CD4-positive, CD25-positive, alpha-beta regulatory T cell (primary cell): ENCODE data around the gene PPM1H. TPM values are rescaled to one million over a fixed set of nuclear protein-coding genes. Genes with fewer than 3 reads are reported as not detected.

ENCODE experiments used
- ATAC-seq, 2 donors: fragments of 150-1000 bp; cut with Tn5 transposase; one replicate each; pipeline ENCODE4 v1.10.0; 2021; ENCODE audit warnings: low read depth in 2 of 2, moderate number of reproducible peaks in 2 of 2, moderate library complexity in 1 of 2
- DNase-seq, 3 donors: peaks; one replicate each; pipeline versions ENCODE4 v3.0.0 to v3.0.0-alpha.2; 2012 to 2022; ENCODE audit warnings: mixed read lengths in 1 of 3
- H3K27ac ChIP-seq: one replicate; pipeline ENCODE4 v1.7.0; 2013; ENCODE audit warnings: mild to moderate bottlenecking, low read length; ENCODE audit not compliant: insufficient read depth, poor library complexity, severe bottlenecking
- H3K27me3 ChIP-seq: one replicate; pipeline ENCODE4 v1.7.0; 2013; ENCODE audit warnings: low read length; ENCODE audit not compliant: control insufficient read depth, insufficient read depth
- H3K36me3 ChIP-seq: one replicate; pipeline ENCODE4 v1.7.0; 2013; ENCODE audit warnings: mild to moderate bottlenecking, low read length, moderate library complexity; ENCODE audit not compliant: control insufficient read depth, insufficient read depth
- H3K4me1 ChIP-seq: 2 replicates; pipeline ENCODE4 v1.7.0; 2013; ENCODE audit warnings: mild to moderate bottlenecking, low read length; ENCODE audit not compliant: insufficient read depth, control insufficient read depth, poor library complexity, severe bottlenecking
- H3K4me3 ChIP-seq: one replicate; pipeline ENCODE4 v1.7.0; 2013; ENCODE audit warnings: low read depth, mild to moderate bottlenecking, low read length, moderate library complexity
- H3K9me3 ChIP-seq, 2 experiments: 1 replicate in 1 of 2; 2 replicates in 1 of 2; pipeline ENCODE4 v1.7.0; 2013; ENCODE audit warnings: low read length in 2 of 2, mild to moderate bottlenecking in 1 of 2, moderate library complexity in 1 of 2; ENCODE audit not compliant: control insufficient read depth in 2 of 2
- H3K27ac Mint-ChIP-seq, 3 donors: one replicate each; pipeline ENCODE4 v1.8.0; 2020 to 2022; ENCODE audit warnings: mild to moderate bottlenecking in 3 of 3, mixed read lengths in 3 of 3, moderate library complexity in 2 of 3
- H3K27me3 Mint-ChIP-seq: one replicate; pipeline ENCODE4 v1.8.0; 2022; ENCODE audit warnings: mild to moderate bottlenecking, mixed read lengths
- H3K36me3 Mint-ChIP-seq: one replicate; pipeline ENCODE4 v1.8.0; 2020; ENCODE audit warnings: mixed read lengths
- H3K4me1 Mint-ChIP-seq, 4 donors: one replicate each; pipeline ENCODE4 v1.8.0; 2020 to 2022; ENCODE audit warnings: mixed read lengths in 4 of 4, mild to moderate bottlenecking in 1 of 4
- H3K4me3 Mint-ChIP-seq, 4 donors: one replicate each; pipeline ENCODE4 v1.8.0; 2020 to 2022; ENCODE audit warnings: mild to moderate bottlenecking in 4 of 4, mixed read lengths in 4 of 4, moderate library complexity in 3 of 4
- H3K9me3 Mint-ChIP-seq, 7 donors: one replicate each; pipeline ENCODE4 v1.8.0; 2020 to 2022; ENCODE audit warnings: mixed read lengths in 7 of 7, mild to moderate bottlenecking in 3 of 7, moderate library complexity in 2 of 7
- polyA plus RNA-seq, 4 donors: library from polyadenylated mRNA; unstranded; fragments of 300-500 nt; fragmentation: Illumina TruSeq; gene quantifications; one replicate each; pipeline ENCODE4 v1.2.3, GENCODE V29; 2021
- total RNA-seq: library from RNA; stranded (reverse); gene quantifications from one replicate; pipeline ENCODE4 v1.2.3, GENCODE V29; 2022

PPM1H gene
- total and polyA plus RNA-seq, 5 donors from 2014 or later: 0.03 to 0.99 TPM; not detected in 3

DNA sequence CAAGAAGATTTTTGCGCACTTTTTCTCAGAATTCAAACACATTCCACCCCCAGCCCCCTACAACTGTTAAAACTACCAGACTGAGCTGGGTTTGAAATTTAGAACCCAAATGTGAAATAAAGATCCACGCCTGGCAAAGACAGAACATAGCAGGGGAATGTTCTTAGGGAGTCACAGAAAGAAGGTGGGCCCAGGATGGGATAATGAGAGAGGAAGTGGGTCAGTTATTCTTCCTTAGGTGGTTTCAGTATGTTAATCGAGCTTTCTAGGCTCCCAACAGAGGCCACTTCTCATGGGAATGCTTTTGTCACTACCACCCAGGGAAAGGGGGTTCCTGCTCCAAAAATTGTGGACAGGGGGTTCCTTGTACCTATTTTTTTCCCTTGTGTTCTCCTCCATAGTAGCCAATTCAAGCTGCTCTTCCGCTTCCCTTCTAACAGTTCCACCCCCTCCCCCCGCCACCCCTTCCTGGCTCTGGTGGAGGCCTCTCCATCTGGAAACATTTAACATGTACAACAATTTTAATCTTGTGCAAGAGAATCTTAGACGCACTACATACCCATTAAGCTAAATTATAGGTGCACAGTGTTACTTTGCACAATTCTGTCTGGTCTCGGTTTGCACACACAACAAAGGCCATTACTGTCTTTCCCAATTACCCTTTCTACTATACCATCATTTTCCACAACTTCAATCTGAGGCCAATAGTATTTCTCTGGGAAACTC is 250.2 kb downstream of the PPM1H start:
- Mint-ChIP-seq H3K9me3 (peaks cover 0 to 7% (median 0%) of the 10 kb centered on the region in 7 donors), H3K4me3 (no peak overlapping the region)
- H3K27me3 ChIP-seq: peaks cover 3% of the 10 kb centered on the region

DNA sequence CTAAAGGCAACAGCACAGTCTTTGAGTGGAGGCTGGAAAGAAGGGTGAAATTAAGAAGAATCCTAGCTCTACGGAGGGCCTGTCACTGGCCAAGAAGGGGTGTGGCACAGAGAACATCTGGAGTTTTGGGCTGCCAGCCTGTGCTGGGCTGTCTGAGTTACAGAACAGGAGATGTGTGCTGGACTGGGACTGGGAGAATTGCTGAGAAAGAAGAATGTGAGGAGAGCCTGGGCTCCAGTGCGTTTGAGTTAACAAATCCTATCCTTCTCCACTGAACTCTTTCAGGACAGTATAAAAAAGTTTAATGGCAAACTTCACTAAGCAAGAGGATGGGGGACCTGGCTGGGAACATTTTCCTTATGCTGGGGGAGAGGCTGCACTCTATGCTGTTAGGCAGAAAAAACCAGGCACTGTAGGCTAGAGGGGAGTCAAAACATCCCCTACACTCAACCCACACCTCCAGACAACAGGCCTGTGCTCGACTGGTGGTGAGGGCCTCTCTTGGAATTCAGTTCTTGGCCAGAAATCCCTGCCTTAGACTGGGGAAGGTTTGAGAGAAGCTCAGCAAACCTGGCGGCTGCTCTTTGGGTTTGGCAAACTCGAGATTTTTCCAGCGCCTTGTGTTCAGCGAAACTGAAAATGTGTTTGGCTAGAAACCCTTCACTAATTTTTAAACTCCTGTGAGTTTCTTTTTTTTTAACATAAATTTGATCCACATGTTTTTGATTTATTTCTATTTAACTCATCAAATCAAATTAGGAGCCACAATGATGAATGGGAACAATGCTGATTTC is 251.0 kb downstream of the PPM1H start:
- Mint-ChIP-seq H3K4me1 (no peaks in the 10 kb centered on the region), H3K27me3 (peaks cover 42% of the 10 kb centered on the region), H3K27ac (no peak overlapping the region), H3K9me3 (peaks cover 0 to 7% (median 0%) of the 10 kb centered on the region in 7 donors), H3K4me3 (no peak overlapping the region), H3K36me3 (no peaks in the 10 kb centered on the region)
- ATAC-seq (no peak), DNase-seq (no peak)
- H3K36me3 ChIP-seq: no peaks in the 10 kb centered on the region
- no peaks in the 10 kb centered on the region for H3K4me1 ChIP-seq
- H3K9me3 ChIP-seq: no peaks in the 10 kb centered on the region
- H3K4me3 ChIP-seq: no peak overlapping the region
- H3K27ac ChIP-seq: no peak overlapping the region
- peaks cover 3% of the 10 kb centered on the region for H3K27me3 ChIP-seq

More for the DNA sequence above, 250.2 kb downstream of the PPM1H start:
- no peaks in the 10 kb centered on the region for H3K9me3 ChIP-seq
- no peaks in the 10 kb centered on the region for H3K36me3 ChIP-seq
- DNase-seq (no peak), ATAC-seq (no peak)
- H3K4me3 ChIP-seq: no peak overlapping the region
- no peaks in the 10 kb centered on the region for H3K4me1 Mint-ChIP-seq
- no peak overlapping the region for H3K27ac Mint-ChIP-seq
- H3K27me3 Mint-ChIP-seq: peaks cover 46% of the 10 kb centered on the region
- no peak overlapping the region for H3K27ac ChIP-seq
- no peaks in the 10 kb centered on the region for H3K4me1 ChIP-seq
- no peaks in the 10 kb centered on the region for H3K36me3 Mint-ChIP-seq

DNA sequence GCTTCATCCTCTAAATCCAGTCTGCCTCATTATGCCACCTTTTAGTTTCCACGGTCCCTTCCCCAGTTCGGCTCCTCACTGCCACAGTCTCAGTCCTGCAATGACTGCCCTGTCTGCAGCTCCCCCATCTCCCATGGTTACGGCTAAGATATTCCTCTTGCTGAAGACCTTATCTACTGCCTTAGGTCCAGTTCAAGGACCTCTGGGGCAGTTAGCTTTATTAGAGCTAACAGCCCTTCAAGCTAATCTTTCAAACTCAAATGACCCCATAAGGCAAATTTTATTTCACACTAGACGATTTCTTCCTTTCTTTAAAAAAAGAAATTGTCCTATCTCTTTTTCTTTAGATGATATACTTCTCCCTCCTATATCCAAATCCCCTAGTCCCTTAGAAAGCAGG is 253.6 kb downstream of the PPM1H start:
- Mint-ChIP-seq H3K36me3 (no peaks in the 10 kb centered on the region), H3K4me3 (no peak overlapping the region), H3K27me3 (peaks cover 29% of the 10 kb centered on the region), H3K27ac (no peak overlapping the region), H3K9me3 (peaks cover 0 to 7% (median 2%) of the 10 kb centered on the region in 7 donors), H3K4me1 (no peaks in the 10 kb centered on the region)
- Histone ChIP-seq H3K27ac (no peak overlapping the region), H3K4me1 (no peaks in the 10 kb centered on the region), H3K4me3 (no peak overlapping the region), H3K9me3 (no peaks in the 10 kb centered on the region), H3K27me3 (peaks cover 3% of the 10 kb centered on the region), H3K36me3 (no peaks in the 10 kb centered on the region)
- ATAC-seq (no peak), DNase-seq (no peak)

DNA sequence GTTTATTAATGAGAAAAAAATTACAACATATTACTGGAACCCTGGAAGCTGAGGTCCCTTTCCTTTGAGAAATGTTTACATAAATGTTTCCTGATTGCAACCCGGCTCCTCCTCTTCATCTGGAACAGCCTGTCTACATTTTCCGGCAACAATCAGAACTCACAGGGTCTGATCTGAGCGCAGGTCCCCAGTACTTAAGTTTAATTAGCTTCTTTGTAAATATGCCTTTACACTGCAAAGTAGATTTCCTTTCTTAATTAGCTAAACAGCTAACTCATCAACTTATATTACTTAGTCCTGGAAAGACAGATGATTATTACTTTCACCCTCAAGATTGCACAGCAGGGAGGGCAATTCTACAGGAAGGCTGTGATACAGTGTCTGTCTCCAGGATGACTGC is 255.3 kb downstream of the PPM1H start:
- Histone ChIP-seq H3K4me1 (no peaks in the 10 kb centered on the region), H3K9me3 (no peaks in the 10 kb centered on the region), H3K4me3 (no peak overlapping the region), H3K27ac (no peak overlapping the region), H3K36me3 (no peaks in the 10 kb centered on the region), H3K27me3 (peaks cover 3% of the 10 kb centered on the region)
- no peaks in the 10 kb centered on the region for H3K36me3 Mint-ChIP-seq
- no peak overlapping the region for H3K27ac Mint-ChIP-seq
- no peak for ATAC-seq
- no peak overlapping the region for H3K4me3 Mint-ChIP-seq
- H3K27me3 Mint-ChIP-seq: peaks cover 22% of the 10 kb centered on the region
- peaks cover 0 to 5% (median 2%) of the 10 kb centered on the region in 7 donors for H3K9me3 Mint-ChIP-seq
- no peak for DNase-seq
- H3K4me1 Mint-ChIP-seq: no peaks in the 10 kb centered on the region

DNA sequence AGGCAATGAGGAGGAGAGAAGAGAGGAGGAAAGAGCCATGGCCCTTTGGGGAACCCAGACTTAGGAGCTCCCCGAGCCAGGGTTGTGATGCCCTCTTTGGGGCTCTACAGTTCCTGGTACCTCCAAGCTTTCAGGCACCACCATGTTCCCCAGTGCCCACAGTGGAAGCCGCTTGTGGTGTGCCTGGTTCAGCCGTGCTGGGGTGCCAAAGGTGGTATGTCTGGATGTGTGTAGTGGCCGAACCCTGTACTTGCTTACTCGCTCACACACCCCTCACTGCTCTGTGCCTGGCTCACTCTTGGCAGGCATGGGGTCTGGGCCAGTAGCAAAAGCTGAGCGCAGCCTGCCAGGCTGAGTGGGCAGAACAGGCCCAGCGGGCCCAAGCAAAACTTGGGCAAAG is 257.6 kb downstream of the PPM1H start:
- Mint-ChIP-seq H3K4me1 (no peaks in the 10 kb centered on the region), H3K4me3 (no peak overlapping the region), H3K27ac (no peak overlapping the region), H3K36me3 (no peaks in the 10 kb centered on the region), H3K9me3 (peaks cover 0 to 5% (median 2%) of the 10 kb centered on the region in 7 donors), H3K27me3 (peaks cover 18% of the 10 kb centered on the region)
- H3K36me3 ChIP-seq: no peaks in the 10 kb centered on the region
- peaks cover 3% of the 10 kb centered on the region for H3K27me3 ChIP-seq
- no peak overlapping the region for H3K4me3 ChIP-seq
- no peaks in the 10 kb centered on the region for H3K4me1 ChIP-seq
- DNase-seq: no peak
- no peaks in the 10 kb centered on the region for H3K9me3 ChIP-seq
- no peak for ATAC-seq
- H3K27ac ChIP-seq: no peak overlapping the region

DNA sequence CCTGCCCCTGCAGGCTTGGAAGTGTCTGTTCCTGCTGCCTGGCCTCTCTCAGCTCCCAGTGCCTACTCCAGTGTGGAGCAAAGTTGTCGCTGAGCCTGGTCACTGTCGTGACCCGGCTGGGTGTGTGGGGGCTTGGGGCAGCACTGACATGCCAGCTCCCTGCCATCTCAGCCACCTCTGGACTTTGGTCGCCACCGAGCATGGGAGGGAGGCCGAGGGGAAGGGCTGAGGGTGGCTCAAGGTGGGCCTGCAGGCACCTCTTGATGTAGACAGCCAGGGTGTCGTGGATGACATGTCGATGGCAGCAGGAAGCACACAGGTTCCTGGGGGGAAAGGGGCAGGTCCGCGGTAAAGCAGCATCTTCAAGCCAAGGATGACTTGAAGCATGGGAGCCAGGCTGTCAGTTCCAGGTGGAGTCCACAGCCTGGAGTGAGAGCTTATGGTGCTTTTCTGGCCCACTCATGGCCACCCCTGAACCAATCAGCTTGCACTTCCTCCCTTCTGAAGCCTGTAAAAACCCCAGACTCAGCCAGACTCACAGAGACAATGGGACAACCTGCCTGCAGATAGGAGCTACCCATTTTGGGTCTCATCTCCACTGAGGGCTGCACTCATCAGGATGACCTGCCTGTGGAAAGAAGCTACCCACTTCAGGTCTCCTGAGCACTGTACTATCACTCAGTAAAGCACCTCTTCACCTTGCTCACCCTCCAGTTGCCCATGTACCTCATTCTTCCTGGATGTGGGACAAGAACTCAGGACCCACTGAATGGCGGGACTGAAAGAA is 258.2 kb downstream of the PPM1H start:
- Histone ChIP-seq H3K9me3 (no peaks in the 10 kb centered on the region), H3K4me3 (no peak overlapping the region), H3K27ac (no peak overlapping the region), H3K27me3 (peaks cover 4% of the 10 kb centered on the region), H3K36me3 (no peaks in the 10 kb centered on the region), H3K4me1 (no peaks in the 10 kb centered on the region)
- H3K4me3 Mint-ChIP-seq: no peak overlapping the region
- no peak overlapping the region for H3K27ac Mint-ChIP-seq
- no peaks in the 10 kb centered on the region for H3K4me1 Mint-ChIP-seq
- peaks cover 0 to 5% (median 2%) of the 10 kb centered on the region in 7 donors for H3K9me3 Mint-ChIP-seq
- DNase-seq (no peak), ATAC-seq (no peak)
- H3K36me3 Mint-ChIP-seq: no peaks in the 10 kb centered on the region
- peaks cover 13% of the 10 kb centered on the region for H3K27me3 Mint-ChIP-seq

DNA sequence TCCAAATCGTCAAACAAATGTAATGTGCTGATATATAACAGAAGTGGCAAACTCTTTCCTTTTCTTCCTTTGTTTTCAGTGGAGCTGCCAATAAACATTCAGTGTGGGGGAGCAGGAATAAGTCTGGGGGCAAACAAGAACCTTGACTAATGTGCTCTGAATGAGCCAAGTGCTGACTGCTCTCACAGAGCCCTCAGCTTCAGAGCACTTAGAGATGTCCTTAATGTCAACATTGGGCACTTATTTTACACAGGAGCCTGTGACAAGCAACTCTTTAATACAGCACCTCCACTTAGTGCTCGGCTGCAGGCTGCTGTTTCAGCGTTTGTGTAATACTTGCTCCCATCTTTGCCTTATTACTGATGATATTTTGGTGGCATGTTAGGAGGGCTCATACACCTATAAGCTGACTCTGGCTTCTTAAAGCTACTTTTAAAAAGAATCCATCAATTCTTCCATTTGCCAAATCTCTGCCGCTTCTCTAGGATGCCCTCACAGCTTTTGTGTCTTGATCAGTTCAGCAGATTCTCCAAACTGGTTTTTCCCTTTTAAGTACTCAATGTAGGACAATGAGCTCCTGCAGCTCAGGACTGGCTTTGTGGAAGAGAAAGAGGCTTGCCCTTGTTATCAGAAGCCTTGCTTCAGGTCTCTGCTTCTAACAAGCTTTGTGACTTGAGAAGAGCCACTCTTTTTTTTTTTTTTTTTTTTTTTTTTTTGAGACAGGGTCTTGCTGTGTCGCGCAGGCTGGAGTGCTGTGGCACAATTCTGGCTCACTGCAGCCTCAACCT is 261.7 kb downstream of the PPM1H start:
- Histone ChIP-seq H3K27ac (no peak overlapping the region), H3K9me3 (no peaks in the 10 kb centered on the region), H3K36me3 (no peaks in the 10 kb centered on the region), H3K4me3 (no peak overlapping the region), H3K4me1 (no peaks in the 10 kb centered on the region), H3K27me3 (peaks cover 3% of the 10 kb centered on the region)
- Mint-ChIP-seq H3K4me1 (no peaks in the 10 kb centered on the region), H3K9me3 (peaks cover 0 to 4% (median 0%) of the 10 kb centered on the region in 7 donors), H3K27ac (no peak overlapping the region), H3K36me3 (no peaks in the 10 kb centered on the region), H3K27me3 (no peaks in the 10 kb centered on the region), H3K4me3 (no peak overlapping the region)
- ATAC-seq (no peak), DNase-seq (no peak)
